ENCODE data around the gene ITPR2. TPM values are rescaled to one million over a fixed set of nuclear protein-coding genes. Genes with fewer than 3 reads are reported as not detected.

The ITPR2 gene
- total RNA-seq, 3 donors from 2014 or later (not counting 1 experiment from before 2014, with no cell fraction given): 59.1 to 70.7 (median 68.2) TPM

DNA sequence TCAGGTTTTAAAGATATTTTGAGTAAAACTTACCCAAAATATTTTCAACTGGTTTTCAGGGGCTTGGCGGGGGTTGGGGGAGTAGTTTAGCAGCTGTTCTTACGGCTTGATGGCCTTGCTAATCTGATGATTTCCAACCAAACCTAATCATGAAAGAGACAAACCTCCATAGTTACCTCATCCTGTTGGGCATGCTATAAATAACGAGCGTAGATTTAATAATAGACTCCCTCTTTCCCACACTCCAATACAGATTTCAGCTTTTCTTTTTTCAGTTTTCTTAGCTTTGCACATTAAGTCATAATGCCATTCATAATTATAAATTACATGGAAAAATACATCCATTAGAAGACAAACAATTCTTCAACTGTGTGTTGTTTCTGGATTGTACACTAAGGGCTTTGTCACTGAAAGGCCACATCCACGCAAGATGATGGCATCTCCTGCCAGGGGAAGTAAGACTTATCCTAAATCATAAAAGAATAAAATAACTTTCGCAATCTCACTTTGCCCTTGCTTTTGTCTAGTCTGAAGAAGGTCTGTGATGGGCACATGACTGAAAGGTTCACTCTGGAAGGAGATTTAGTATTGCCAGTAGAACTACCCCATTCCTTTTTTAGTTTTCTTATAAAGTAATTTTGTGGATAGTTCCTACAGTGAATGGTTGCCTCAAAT lies 23.2 kb downstream of the ITPR2 start:
- Mint-ChIP-seq H3K36me3 (no peaks in the 10 kb centered on the region), H3K9me3 (no peaks in the 10 kb centered on the region), H3K27ac (no peak overlapping the region), H3K4me3 (no peak overlapping the region), H3K27me3 (ENCODE audit: low read depth in 2 of 2) (no peaks in the 10 kb centered on the region), H3K4me1 (peaks cover 25 to 29% of the 10 kb centered on the region in 2 donors)
- intact Hi-C loops (cut with micrococcal nuclease): no loop called here
- WGBS (ENCODE audit: insufficient coverage): 96% methylated on average over 4 of the region's 6 CpGs
- DNase-seq (no peak), ATAC-seq (no peak)
- Histone ChIP-seq H3K9me3 (ENCODE audit: control insufficient read depth, insufficient read depth, low read length) (no peaks in the 10 kb centered on the region), H3K36me3 (ENCODE audit: control insufficient read depth, insufficient read depth, low read length) (no peaks in the 10 kb centered on the region), H3K27me3 (ENCODE audit: control insufficient read depth, insufficient read depth, low read length) (no peaks in the 10 kb centered on the region), H3K4me1 (ENCODE audit: control insufficient read depth, insufficient read depth, low read length) (no peaks in the 10 kb centered on the region), H3K4me3 (ENCODE audit: low read length) (no peak overlapping the region), H3K27ac (ENCODE audit: low read length) (no peak overlapping the region)
- TF ChIP-seq, protein P1, sequence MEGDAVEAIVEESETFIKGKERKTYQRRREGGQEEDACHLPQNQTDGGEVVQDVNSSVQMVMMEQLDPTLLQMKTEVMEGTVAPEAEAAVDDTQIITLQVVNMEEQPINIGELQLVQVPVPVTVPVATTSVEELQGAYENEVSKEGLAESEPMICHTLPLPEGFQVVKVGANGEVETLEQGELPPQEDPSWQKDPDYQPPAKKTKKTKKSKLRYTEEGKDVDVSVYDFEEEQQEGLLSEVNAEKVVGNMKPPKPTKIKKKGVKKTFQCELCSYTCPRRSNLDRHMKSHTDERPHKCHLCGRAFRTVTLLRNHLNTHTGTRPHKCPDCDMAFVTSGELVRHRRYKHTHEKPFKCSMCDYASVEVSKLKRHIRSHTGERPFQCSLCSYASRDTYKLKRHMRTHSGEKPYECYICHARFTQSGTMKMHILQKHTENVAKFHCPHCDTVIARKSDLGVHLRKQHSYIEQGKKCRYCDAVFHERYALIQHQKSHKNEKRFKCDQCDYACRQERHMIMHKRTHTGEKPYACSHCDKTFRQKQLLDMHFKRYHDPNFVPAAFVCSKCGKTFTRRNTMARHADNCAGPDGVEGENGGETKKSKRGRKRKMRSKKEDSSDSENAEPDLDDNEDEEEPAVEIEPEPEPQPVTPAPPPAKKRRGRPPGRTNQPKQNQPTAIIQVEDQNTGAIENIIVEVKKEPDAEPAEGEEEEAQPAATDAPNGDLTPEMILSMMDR (IDR thresholded peaks at IDR 0.05): no peak

DNA sequence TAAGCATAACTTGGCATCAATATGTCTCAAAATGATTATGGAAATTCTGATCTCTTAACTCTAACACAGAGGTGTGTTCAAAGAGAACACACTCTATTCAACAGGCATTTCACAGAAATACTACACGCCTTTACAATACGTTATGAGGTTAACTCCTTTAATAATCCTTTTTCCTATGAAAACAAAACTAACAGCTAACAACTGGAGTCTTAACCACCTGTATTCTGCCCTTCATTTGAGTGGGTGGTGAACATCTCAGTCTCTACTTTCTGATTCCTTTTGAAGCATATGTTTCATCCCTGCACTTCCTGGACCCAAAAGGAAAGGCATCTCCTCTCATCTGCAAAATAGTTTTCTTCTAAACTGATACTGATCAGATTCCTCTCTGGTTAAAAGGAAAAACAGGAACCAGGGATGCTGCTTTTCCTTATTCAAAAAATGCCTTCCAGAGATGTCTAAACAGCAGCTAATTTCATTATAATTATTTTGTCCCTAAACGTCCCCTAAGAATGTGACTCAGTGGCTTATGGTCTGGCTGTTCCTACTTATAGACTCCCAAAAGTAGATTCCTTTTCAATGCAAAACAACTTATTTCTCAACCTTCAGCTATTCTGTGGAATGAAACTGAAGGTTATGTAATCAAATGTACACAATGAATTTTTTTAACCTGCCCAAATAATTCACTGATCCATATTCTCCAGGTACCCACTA lies 24.1 kb downstream of the ITPR2 start:
- Mint-ChIP-seq H3K9me3 (no peaks in the 10 kb centered on the region), H3K27ac (no peak overlapping the region), H3K4me1 (peaks cover 25 to 29% of the 10 kb centered on the region in 2 donors), H3K4me3 (no peak overlapping the region), H3K27me3 (ENCODE audit: low read depth in 2 of 2) (no peaks in the 10 kb centered on the region), H3K36me3 (no peaks in the 10 kb centered on the region)
- H3K27ac ChIP-seq (ENCODE audit: low read length): no peak overlapping the region
- H3K27me3 ChIP-seq (ENCODE audit: control insufficient read depth, insufficient read depth, low read length): no peaks in the 10 kb centered on the region
- no peaks in the 10 kb centered on the region for H3K9me3 ChIP-seq (ENCODE audit: control insufficient read depth, insufficient read depth, low read length)
- WGBS (ENCODE audit: insufficient coverage): 95% methylated on average over 3 of the region's 3 CpGs
- TF ChIP-seq, protein P1 (IDR thresholded peaks at IDR 0.05): no peak
- H3K36me3 ChIP-seq (ENCODE audit: control insufficient read depth, insufficient read depth, low read length): no peaks in the 10 kb centered on the region
- no peak for DNase-seq
- H3K4me1 ChIP-seq (ENCODE audit: control insufficient read depth, insufficient read depth, low read length): no peaks in the 10 kb centered on the region
- intact Hi-C loops (cut with micrococcal nuclease): no loop called here
- no peak overlapping the region for H3K4me3 ChIP-seq (ENCODE audit: low read length)
- no peak for ATAC-seq

DNA sequence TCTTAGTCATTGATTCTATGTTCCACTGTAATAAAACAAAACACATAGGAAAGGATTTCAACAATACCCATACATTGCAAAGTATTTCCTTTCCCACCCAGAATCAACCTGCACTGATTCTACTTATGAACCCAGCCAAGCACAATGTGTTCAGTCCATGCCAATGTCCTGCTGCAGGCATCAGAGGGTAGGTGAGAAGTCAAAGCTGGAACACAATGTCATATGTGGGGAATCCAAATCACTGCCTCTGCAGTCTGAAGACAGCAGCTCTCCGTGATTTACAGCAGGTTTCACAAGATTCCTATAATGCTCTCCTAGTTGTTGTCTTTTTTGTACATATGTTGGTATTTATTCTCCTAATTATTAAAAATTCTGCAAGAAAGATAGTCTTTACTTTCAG lies 25.7 kb downstream of the ITPR2 start:
- H3K9me3 Mint-ChIP-seq: no peaks in the 10 kb centered on the region
- Histone ChIP-seq H3K4me1 (ENCODE audit: control insufficient read depth, insufficient read depth, low read length) (no peaks in the 10 kb centered on the region), H3K9me3 (ENCODE audit: control insufficient read depth, insufficient read depth, low read length) (no peaks in the 10 kb centered on the region), H3K27me3 (ENCODE audit: control insufficient read depth, insufficient read depth, low read length) (no peaks in the 10 kb centered on the region), H3K4me3 (ENCODE audit: low read length) (no peak overlapping the region), H3K27ac (ENCODE audit: low read length) (no peak overlapping the region), H3K36me3 (ENCODE audit: control insufficient read depth, insufficient read depth, low read length) (no peaks in the 10 kb centered on the region)
- WGBS (ENCODE audit: insufficient coverage): 100% methylated on average over 1 of the region's 1 CpG
- intact Hi-C loops (cut with micrococcal nuclease): no loop called here
- H3K27ac Mint-ChIP-seq: no peak overlapping the region
- no peaks in the 10 kb centered on the region for H3K27me3 Mint-ChIP-seq (ENCODE audit: low read depth in 2 of 2)
- H3K36me3 Mint-ChIP-seq: no peaks in the 10 kb centered on the region
- H3K4me1 Mint-ChIP-seq: peaks cover 32 to 35% of the 10 kb centered on the region in 2 donors
- H3K4me3 Mint-ChIP-seq: no peak overlapping the region
- TF ChIP-seq, protein P1 (IDR thresholded peaks at IDR 0.05): no peak
- DNase-seq (no peak), ATAC-seq (no peak)
